ENCODE results near the gene KLHDC9. TPM values are rescaled to one million over a fixed set of nuclear protein-coding genes. Genes with fewer than 3 reads are reported as not detected.

KLHDC9 gene
- under 1 TPM in 2 of 3 donors, not detected in 1; 0.49 to 0.50 TPM for total RNA-seq
- 0.72 TPM for total RNA-seq (2013)

GRCh38 chr1:161098210-161099068, at the start of gene KLHDC9:
KLHDC9 (plus strand) TSS chr1:161098361; CDS start chr1:161098536, 175 bp downstream.
- peaks cover 0 to 11% of the 10 kb centered on the region in 2 donors for H3K27me3 Mint-ChIP-seq (ENCODE audit: low read depth in 2 of 2)
- H3K36me3 Mint-ChIP-seq = peaks cover 6% of the 10 kb centered on the region
- DNase-seq (peak; percentile 59 to 83), ATAC-seq (peak; percentile 57 to 80 (median 71))
- TF ChIP-seq CTCF (IDR thresholded peaks at IDR 0.05) = no peak
- Histone ChIP-seq H3K27ac (ENCODE audit: low read length) (peak within 1 kb of the TSS; percentile 49), H3K27me3 (ENCODE audit: control insufficient read depth, insufficient read depth, low read length) (no peaks in the 10 kb centered on the region), H3K36me3 (ENCODE audit: control insufficient read depth, insufficient read depth, low read length) (peaks cover 18% of the 10 kb centered on the region), H3K4me3 (ENCODE audit: low read length) (peak within 1 kb of the TSS; percentile 47), H3K9me3 (ENCODE audit: control insufficient read depth, insufficient read depth, low read length) (peaks cover 2% of the 10 kb centered on the region), H3K4me1 (ENCODE audit: control insufficient read depth, insufficient read depth, low read length) (peaks cover 21% of the 10 kb centered on the region)
- H3K27ac Mint-ChIP-seq = peak within 1 kb of the TSS; percentile 97 to 100
- H3K9me3 Mint-ChIP-seq = peaks cover 2 to 3% of the 10 kb centered on the region in 2 donors
- WGBS (ENCODE audit: insufficient coverage) = 10% methylated on average over 71 of the region's 71 CpGs
- H3K4me1 Mint-ChIP-seq = peaks cover 22% of the 10 kb centered on the region in 2 donors
- peak within 1 kb of the TSS; percentile 97 for H3K4me3 Mint-ChIP-seq
- intact Hi-C loops (cut with micrococcal nuclease) = loop anchor here (5.0 kb wide), 2 partner anchors 101 to 331 kb away; no protein-coding TSS in a partner anchor

GRCh38 chr1:161048949-161049722, 49.0 kb upstream of the KLHDC9 start:
- Mint-ChIP-seq H3K4me1 (peaks cover 47 to 72% of the 10 kb centered on the region in 2 donors), H3K27me3 (ENCODE audit: low read depth in 2 of 2) (no peaks in the 10 kb centered on the region), H3K27ac (peak overlapping the region; percentile 98 to 99), H3K36me3 (peaks cover 15% of the 10 kb centered on the region), H3K4me3 (no peak overlapping the region), H3K9me3 (no peaks in the 10 kb centered on the region)
- no peak for DNase-seq
- WGBS (ENCODE audit: insufficient coverage) = 96% methylated on average over 3 of the region's 5 CpGs
- H3K27ac ChIP-seq (ENCODE audit: low read length) = peak overlapping the region; percentile 30
- no peak for ATAC-seq
- no peaks in the 10 kb centered on the region for H3K9me3 ChIP-seq (ENCODE audit: control insufficient read depth, insufficient read depth, low read length)
- no peak for TF ChIP-seq CTCF (IDR thresholded peaks at IDR 0.05)
- H3K4me1 ChIP-seq (ENCODE audit: control insufficient read depth, insufficient read depth, low read length) = peaks cover 35% of the 10 kb centered on the region
- intact Hi-C loops (cut with micrococcal nuclease) = no loop called here
- H3K36me3 ChIP-seq (ENCODE audit: control insufficient read depth, insufficient read depth, low read length) = peaks cover 69% of the 10 kb centered on the region
- no peaks in the 10 kb centered on the region for H3K27me3 ChIP-seq (ENCODE audit: control insufficient read depth, insufficient read depth, low read length)
- no peak overlapping the region for H3K4me3 ChIP-seq (ENCODE audit: low read length)

- Mint-ChIP-seq H3K27me3 (ENCODE audit: low read depth in 2 of 2) (no peaks in the 10 kb centered on the region), H3K36me3 (peaks cover 15% of the 10 kb centered on the region), H3K4me1 (peaks cover 33 to 60% of the 10 kb centered on the region in 2 donors), H3K27ac (peak overlapping the region; percentile 69 to 71), H3K4me3 (no peak overlapping the region), H3K9me3 (no peaks in the 10 kb centered on the region)
- Histone ChIP-seq H3K36me3 (ENCODE audit: control insufficient read depth, insufficient read depth, low read length) (peaks cover 87% of the 10 kb centered on the region), H3K4me3 (ENCODE audit: low read length) (no peak overlapping the region), H3K27me3 (ENCODE audit: control insufficient read depth, insufficient read depth, low read length) (no peaks in the 10 kb centered on the region), H3K27ac (ENCODE audit: low read length) (no peak overlapping the region), H3K9me3 (ENCODE audit: control insufficient read depth, insufficient read depth, low read length) (no peaks in the 10 kb centered on the region), H3K4me1 (ENCODE audit: control insufficient read depth, insufficient read depth, low read length) (peaks cover 33% of the 10 kb centered on the region)
- TF ChIP-seq CTCF (IDR thresholded peaks at IDR 0.05) = no peak
- 95% methylated on average over 10 of the region's 10 CpGs for WGBS (ENCODE audit: insufficient coverage)
- ATAC-seq (no peak), DNase-seq (no peak)
- intact Hi-C loops (cut with micrococcal nuclease) = no loop called here
Observed at GRCh38 chr1:161051219-161051618, 46.9 kb upstream of the KLHDC9 start.

Measured in natural killer cell (primary cell).